ENCODE results near the gene PAMR1. TPM values are rescaled to one million over a fixed set of nuclear protein-coding genes. Genes with fewer than 3 reads are reported as not detected.

PAMR1 gene
- 18.7 TPM for total RNA-seq

GRCh38 chr11:35525501-35526175 is at the start of gene PAMR1:
PAMR1 (minus strand) TSS chr11:35525616; CDS start chr11:35525585, 31 bp downstream.

GRCh38 chr11:35419184-35419829 is 106.1 kb downstream of the PAMR1 start, which contains the start of gene SLC1A2:
SLC1A2 (minus strand) TSS chr11:35419558; CDS start chr11:35418966, 592 bp downstream.

Other genes with a start within 250 kb of the PAMR1 start
- 0.88 TPM for gene SLC1A2, start 106.1 kb downstream of the PAMR1 start, total RNA-seq
- 16.4 TPM for gene FJX1, start 92.8 kb upstream of the PAMR1 start, total RNA-seq
- 18.5 TPM for gene TRIM44, start 137.2 kb upstream of the PAMR1 start, total RNA-seq

Data from metanephros (tissue), 1 donor.